Naive B cell (primary cell): ENCODE results near the gene IGFL3. TPM values are rescaled to one million over a fixed set of nuclear protein-coding genes. Genes with fewer than 3 reads are reported as not detected.
"Not testable (repeated sequence)": the region's sequence is repeated elsewhere in the genome, so short reads cannot be mapped to it uniquely, and the experiment has no call there.

ENCODE experiments used
- ATAC-seq, 2 donors: fragments of 150-1000 bp; cut with Tn5 transposase; 2 replicates each; pipeline ENCODE4 v1.10.0; 2021; ENCODE audit warnings: low read depth in 2 of 2, mild to moderate bottlenecking in 2 of 2, moderate library complexity in 2 of 2
- DNase-seq: peaks from one replicate; pipeline ENCODE4 v3.0.0; 2022
- H3K27ac Mint-ChIP-seq, 6 donors: one replicate each; pipeline ENCODE4 v1.8.0; 2020 to 2022; ENCODE audit warnings: mild to moderate bottlenecking in 6 of 6, mixed read lengths in 6 of 6, moderate library complexity in 5 of 6, inconsistent platforms in 2 of 6
- H3K27me3 Mint-ChIP-seq, 3 donors: one replicate each; pipeline ENCODE4 v1.8.0; 2021 to 2022; ENCODE audit warnings: mixed read lengths in 3 of 3, mild to moderate bottlenecking in 1 of 3
- H3K36me3 Mint-ChIP-seq, 2 donors: one replicate each; pipeline ENCODE4 v1.8.0; 2020 to 2022; ENCODE audit warnings: mixed read lengths in 2 of 2, inconsistent platforms in 1 of 2, mild to moderate bottlenecking in 1 of 2
- H3K4me1 Mint-ChIP-seq, 3 donors: one replicate each; pipeline ENCODE4 v1.8.0; 2020 to 2022; ENCODE audit warnings: mixed read lengths in 3 of 3, inconsistent platforms in 1 of 3, mild to moderate bottlenecking in 1 of 3, moderate library complexity in 1 of 3
- H3K4me3 Mint-ChIP-seq, 8 donors: one replicate each; pipeline ENCODE4 v1.8.0; 2020 to 2022; ENCODE audit warnings: mild to moderate bottlenecking in 8 of 8, mixed read lengths in 8 of 8, moderate library complexity in 8 of 8, inconsistent platforms in 2 of 8
- H3K9me3 Mint-ChIP-seq, 7 donors: one replicate each; pipeline ENCODE4 v1.8.0; 2020 to 2022; ENCODE audit warnings: mixed read lengths in 7 of 7, mild to moderate bottlenecking in 5 of 7, inconsistent platforms in 2 of 7, moderate library complexity in 1 of 7
- polyA plus RNA-seq, 6 donors: library from polyadenylated mRNA; unstranded; fragments of 300-500 nt; fragmentation: Illumina TruSeq; gene quantifications; one replicate each; pipeline ENCODE4 v1.2.3, GENCODE V29; 2021; ENCODE audit warnings: low read depth in 6 of 6

Gene IGFL3
- polyA plus RNA-seq, 6 donors from 2014 or later: not detected

GRCh38 chr19:46112527-46112926 is 12.0 kb downstream of the IGFL3 start:
- H3K36me3 Mint-ChIP-seq: no peaks in the 10 kb centered on the region
- ATAC-seq (no peak), DNase-seq (no peak)
- no peak overlapping the region for H3K4me3 Mint-ChIP-seq
- no peak overlapping the region for H3K27ac Mint-ChIP-seq
- H3K27me3 Mint-ChIP-seq: peaks cover 19 to 37% (median 36%) of the 10 kb centered on the region in 3 donors
- H3K4me1 Mint-ChIP-seq: no peaks in the 10 kb centered on the region
- peaks cover 0 to 6% (median 2%) of the 10 kb centered on the region in 7 donors for H3K9me3 Mint-ChIP-seq

- ATAC-seq: no peak
- Mint-ChIP-seq H3K4me3 (no peak overlapping the region), H3K27ac (no peak overlapping the region), H3K4me1 (no peaks in the 10 kb centered on the region), H3K27me3 (peaks cover 19 to 36% (median 33%) of the 10 kb centered on the region in 3 donors), H3K9me3 (peaks cover 0 to 6% (median 2%) of the 10 kb centered on the region in 7 donors), H3K36me3 (no peaks in the 10 kb centered on the region)
- no peak for DNase-seq
Observed at GRCh38 chr19:46111376-46111775, 13.1 kb downstream of the IGFL3 start.

GRCh38 chr19:46109876-46110275 is 14.6 kb downstream of the IGFL3 start:
- Mint-ChIP-seq H3K4me3 (no peak overlapping the region), H3K4me1 (no peaks in the 10 kb centered on the region), H3K27me3 (peaks cover 19 to 28% (median 27%) of the 10 kb centered on the region in 3 donors), H3K27ac (no peak overlapping the region), H3K36me3 (no peaks in the 10 kb centered on the region), H3K9me3 (peaks cover 0 to 6% (median 2%) of the 10 kb centered on the region in 7 donors)
- DNase-seq: no peak
- no peak for ATAC-seq

- Mint-ChIP-seq H3K36me3 (no peaks in the 10 kb centered on the region), H3K4me3 (no peak overlapping the region), H3K9me3 (peaks cover 0 to 6% (median 2%) of the 10 kb centered on the region in 7 donors), H3K27ac (no peak overlapping the region), H3K27me3 (peaks cover 2 to 5% (median 3%) of the 10 kb centered on the region in 3 donors), H3K4me1 (no peaks in the 10 kb centered on the region)
- ATAC-seq: no peak
- no peak for DNase-seq
Observed at GRCh38 chr19:46107371-46107770, 17.1 kb downstream of the IGFL3 start.

- DNase-seq, ATAC-seq, H3K4me1 Mint-ChIP-seq, H3K4me3 Mint-ChIP-seq, H3K27ac Mint-ChIP-seq: not testable (repeated sequence)
- H3K9me3 Mint-ChIP-seq: peaks cover 1 to 26% (median 20%) of the 10 kb centered on the region in 7 donors
- peaks cover 18 to 26% (median 24%) of the 10 kb centered on the region in 3 donors for H3K27me3 Mint-ChIP-seq
- H3K36me3 Mint-ChIP-seq: peaks cover 5 to 22% of the 10 kb centered on the region in 2 donors
Observed at GRCh38 chr19:46102333-46102732, 22.2 kb downstream of the IGFL3 start.

GRCh38 chr19:46101293-46101692 is 23.2 kb downstream of the IGFL3 start:
- no peak for DNase-seq
- ATAC-seq: no peak
- H3K27me3 Mint-ChIP-seq: peaks cover 21 to 37% (median 35%) of the 10 kb centered on the region in 3 donors
- H3K36me3 Mint-ChIP-seq: peaks cover 7 to 30% of the 10 kb centered on the region in 2 donors
- H3K27ac Mint-ChIP-seq: no peak overlapping the region
- no peak overlapping the region for H3K4me3 Mint-ChIP-seq
- H3K9me3 Mint-ChIP-seq: peaks cover 4 to 36% (median 29%) of the 10 kb centered on the region in 7 donors
- no peaks in the 10 kb centered on the region for H3K4me1 Mint-ChIP-seq

- Mint-ChIP-seq H3K27ac (no peak overlapping the region), H3K27me3 (peaks cover 29 to 46% (median 41%) of the 10 kb centered on the region in 3 donors), H3K4me3 (no peak overlapping the region), H3K4me1 (no peaks in the 10 kb centered on the region), H3K36me3 (peaks cover 7 to 30% of the 10 kb centered on the region in 2 donors), H3K9me3 (peaks cover 4 to 39% (median 33%) of the 10 kb centered on the region in 7 donors)
- no peak for ATAC-seq
- no peak for DNase-seq
Observed at GRCh38 chr19:46100344-46100743, 24.1 kb downstream of the IGFL3 start.

GRCh38 chr19:46090444-46090843 is 34.0 kb downstream of the IGFL3 start:
- Mint-ChIP-seq H3K27ac (no peak overlapping the region), H3K36me3 (peaks cover 24 to 28% of the 10 kb centered on the region in 2 donors), H3K9me3 (peaks cover 18 to 58% (median 45%) of the 10 kb centered on the region in 7 donors), H3K4me3 (no peak overlapping the region), H3K27me3 (peaks cover 18 to 32% (median 29%) of the 10 kb centered on the region in 3 donors), H3K4me1 (no peaks in the 10 kb centered on the region)
- DNase-seq (no peak), ATAC-seq (no peak)

GRCh38 chr19:46089432-46089831 is 35.1 kb downstream of the IGFL3 start:
- H3K4me1 Mint-ChIP-seq: no peaks in the 10 kb centered on the region
- H3K4me3 Mint-ChIP-seq: no peak overlapping the region
- H3K27ac Mint-ChIP-seq: no peak overlapping the region
- peaks cover 18 to 68% (median 51%) of the 10 kb centered on the region in 7 donors for H3K9me3 Mint-ChIP-seq
- H3K27me3 Mint-ChIP-seq: peaks cover 16 to 32% (median 29%) of the 10 kb centered on the region in 3 donors
- ATAC-seq: no peak
- H3K36me3 Mint-ChIP-seq: peaks cover 27 to 35% of the 10 kb centered on the region in 2 donors
- DNase-seq: no peak

GRCh38 chr19:46088101-46088500 is 36.4 kb downstream of the IGFL3 start:
- H3K9me3 Mint-ChIP-seq: peaks cover 22 to 76% (median 54%) of the 10 kb centered on the region in 7 donors

GRCh38 chr19:46085888-46086287 is 38.6 kb downstream of the IGFL3 start:
- DNase-seq (no peak), ATAC-seq (no peak)
- H3K27ac Mint-ChIP-seq: no peak overlapping the region
- H3K4me3 Mint-ChIP-seq: no peak overlapping the region
- peaks cover 34 to 57% (median 48%) of the 10 kb centered on the region in 3 donors for H3K27me3 Mint-ChIP-seq
- H3K36me3 Mint-ChIP-seq: peaks cover 27 to 42% of the 10 kb centered on the region in 2 donors
- H3K9me3 Mint-ChIP-seq: peaks cover 20 to 80% (median 53%) of the 10 kb centered on the region in 7 donors
- H3K4me1 Mint-ChIP-seq: no peaks in the 10 kb centered on the region

More at GRCh38 chr19:46088101-46088500, 36.4 kb downstream of the IGFL3 start:
- no peak for ATAC-seq
- no peak for DNase-seq
- peaks cover 27 to 39% of the 10 kb centered on the region in 2 donors for H3K36me3 Mint-ChIP-seq
- no peak overlapping the region for H3K27ac Mint-ChIP-seq
- H3K27me3 Mint-ChIP-seq: peaks cover 23 to 41% (median 36%) of the 10 kb centered on the region in 3 donors
- H3K4me1 Mint-ChIP-seq: no peaks in the 10 kb centered on the region
- no peak overlapping the region for H3K4me3 Mint-ChIP-seq

- DNase-seq: no peak
- Mint-ChIP-seq H3K9me3 (peaks cover 5 to 81% (median 44%) of the 10 kb centered on the region in 7 donors), H3K27ac (no peak overlapping the region), H3K36me3 (peaks cover 11 to 28% of the 10 kb centered on the region in 2 donors), H3K4me3 (no peak overlapping the region), H3K4me1 (no peaks in the 10 kb centered on the region), H3K27me3 (peaks cover 51 to 65% (median 61%) of the 10 kb centered on the region in 3 donors)
- no peak for ATAC-seq
Observed at GRCh38 chr19:46082728-46083050, 41.8 kb downstream of the IGFL3 start.

GRCh38 chr19:46081928-46082727 is 42.4 kb downstream of the IGFL3 start:
- H3K27me3 Mint-ChIP-seq: peaks cover 53 to 71% (median 67%) of the 10 kb centered on the region in 3 donors
- peaks cover 5 to 76% (median 43%) of the 10 kb centered on the region in 7 donors for H3K9me3 Mint-ChIP-seq
- peaks cover 0 to 4% (median 2%) of the 10 kb centered on the region in 3 donors for H3K4me1 Mint-ChIP-seq

GRCh38 chr19:46080561-46080960 is 43.9 kb downstream of the IGFL3 start:
- H3K9me3 Mint-ChIP-seq: peaks cover 5 to 66% (median 32%) of the 10 kb centered on the region in 7 donors
- H3K36me3 Mint-ChIP-seq: peaks cover 10 to 25% of the 10 kb centered on the region in 2 donors
- no peak for DNase-seq
- ATAC-seq: no peak
- H3K4me3 Mint-ChIP-seq: no peak overlapping the region
- peaks cover 67 to 87% (median 82%) of the 10 kb centered on the region in 3 donors for H3K27me3 Mint-ChIP-seq
- peaks cover 0 to 9% (median 8%) of the 10 kb centered on the region in 3 donors for H3K4me1 Mint-ChIP-seq
- H3K27ac Mint-ChIP-seq: no peak overlapping the region

More at GRCh38 chr19:46081928-46082727, 42.4 kb downstream of the IGFL3 start:
- no peak overlapping the region for H3K4me3 Mint-ChIP-seq
- DNase-seq (no peak), ATAC-seq (no peak)
- peaks cover 11 to 29% of the 10 kb centered on the region in 2 donors for H3K36me3 Mint-ChIP-seq
- no peak overlapping the region for H3K27ac Mint-ChIP-seq
